Measurements from ENCODE around the gene KCNJ10.

Gene KCNJ10

DNA sequence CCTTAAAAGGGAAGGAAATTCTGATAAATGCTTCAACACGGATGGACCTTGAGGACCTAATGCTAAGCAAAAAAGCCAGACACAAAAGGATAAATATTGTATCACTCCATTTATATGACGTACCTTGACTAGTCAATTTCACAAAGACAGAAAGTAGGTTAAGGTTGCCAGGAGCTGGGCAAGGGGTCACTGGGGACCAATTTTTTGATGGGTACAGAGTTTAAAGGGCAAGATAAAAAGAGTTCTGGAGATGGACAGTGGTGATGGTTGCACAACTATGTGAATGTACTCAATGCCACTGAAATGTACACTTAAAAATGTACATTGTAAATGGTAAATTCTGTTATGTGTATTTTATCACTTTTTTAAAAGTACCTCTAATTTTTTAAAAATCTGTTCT is 83.9 kb downstream of the KCNJ10 start:
- Histone ChIP-seq H3K79me2 (ENCODE audit: low read length) (no peaks in the 10 kb centered on the region), H3K4me1 (ENCODE audit: low read length) (peaks cover 1% of the 10 kb centered on the region), H3K27me3 (ENCODE audit: low read depth, low read length) (peaks cover 29% of the 10 kb centered on the region), H3K4me2 (ENCODE audit: low read length) (no peak overlapping the region), H3K4me3 (ENCODE audit: low read length) (no peak overlapping the region), H3K9me3 (ENCODE audit: insufficient read depth, low read length) (no peaks in the 10 kb centered on the region), H3K9ac (ENCODE audit: low read length) (no peak overlapping the region), H4K20me1 (ENCODE audit: insufficient read depth, low read length) (no peaks in the 10 kb centered on the region), H2AFZ (ENCODE audit: low read depth, low read length) (no peak overlapping the region), H3K36me3 (replicated peaks; ENCODE audit: low read depth, low read length) (no peaks in the 10 kb centered on the region), H3K27ac (ENCODE audit: low read length) (no peak overlapping the region)
- TF ChIP-seq, protein P1, sequence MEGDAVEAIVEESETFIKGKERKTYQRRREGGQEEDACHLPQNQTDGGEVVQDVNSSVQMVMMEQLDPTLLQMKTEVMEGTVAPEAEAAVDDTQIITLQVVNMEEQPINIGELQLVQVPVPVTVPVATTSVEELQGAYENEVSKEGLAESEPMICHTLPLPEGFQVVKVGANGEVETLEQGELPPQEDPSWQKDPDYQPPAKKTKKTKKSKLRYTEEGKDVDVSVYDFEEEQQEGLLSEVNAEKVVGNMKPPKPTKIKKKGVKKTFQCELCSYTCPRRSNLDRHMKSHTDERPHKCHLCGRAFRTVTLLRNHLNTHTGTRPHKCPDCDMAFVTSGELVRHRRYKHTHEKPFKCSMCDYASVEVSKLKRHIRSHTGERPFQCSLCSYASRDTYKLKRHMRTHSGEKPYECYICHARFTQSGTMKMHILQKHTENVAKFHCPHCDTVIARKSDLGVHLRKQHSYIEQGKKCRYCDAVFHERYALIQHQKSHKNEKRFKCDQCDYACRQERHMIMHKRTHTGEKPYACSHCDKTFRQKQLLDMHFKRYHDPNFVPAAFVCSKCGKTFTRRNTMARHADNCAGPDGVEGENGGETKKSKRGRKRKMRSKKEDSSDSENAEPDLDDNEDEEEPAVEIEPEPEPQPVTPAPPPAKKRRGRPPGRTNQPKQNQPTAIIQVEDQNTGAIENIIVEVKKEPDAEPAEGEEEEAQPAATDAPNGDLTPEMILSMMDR (IDR thresholded peaks at IDR 0.05; ENCODE audit: low read depth, low read length), result no peak
- no peak for TF ChIP-seq EZH2phosphoT487 (IDR thresholded peaks at IDR 0.05; ENCODE audit: low read depth)

- Histone ChIP-seq H3K4me2 (ENCODE audit: low read length) (no peak overlapping the region), H3K4me3 (ENCODE audit: low read length) (no peak overlapping the region), H3K4me1 (ENCODE audit: low read length) (no peaks in the 10 kb centered on the region), H3K9me3 (ENCODE audit: insufficient read depth, low read length) (no peaks in the 10 kb centered on the region), H4K20me1 (ENCODE audit: insufficient read depth, low read length) (no peaks in the 10 kb centered on the region), H3K27me3 (ENCODE audit: low read depth, low read length) (peaks cover 33% of the 10 kb centered on the region), H3K9ac (ENCODE audit: low read length) (no peak overlapping the region), H3K79me2 (ENCODE audit: low read length) (no peaks in the 10 kb centered on the region), H2AFZ (ENCODE audit: low read depth, low read length) (no peak overlapping the region), H3K36me3 (replicated peaks; ENCODE audit: low read depth, low read length) (no peaks in the 10 kb centered on the region), H3K27ac (ENCODE audit: low read length) (no peak overlapping the region)
- TF ChIP-seq EZH2phosphoT487 (IDR thresholded peaks at IDR 0.05; ENCODE audit: low read depth), result no peak
- TF ChIP-seq, protein P1 (IDR thresholded peaks at IDR 0.05; ENCODE audit: low read depth, low read length), result no peak
Observed at GRCh38 chr1:159985473-159985872, 84.5 kb downstream of the KCNJ10 start.

DNA sequence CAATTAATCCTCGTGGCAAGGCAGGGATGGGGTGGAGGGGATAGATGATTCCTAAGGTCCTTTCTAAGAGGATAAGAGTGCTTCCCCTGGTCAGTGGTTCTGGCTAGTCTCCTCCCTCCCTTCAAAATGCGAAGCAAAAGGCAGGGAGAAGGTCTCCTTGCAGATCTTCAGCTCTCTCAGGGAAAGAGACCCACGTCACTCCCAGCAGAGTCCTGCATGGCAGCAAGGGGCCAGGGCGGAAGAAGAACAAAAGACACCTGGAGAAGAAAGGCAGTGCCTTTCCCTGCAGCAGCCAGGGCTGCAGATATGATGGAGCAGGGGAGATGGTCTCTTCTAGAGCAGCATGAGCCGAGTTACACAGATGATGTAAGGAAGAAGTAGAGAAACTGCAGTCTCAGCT is 86.3 kb downstream of the KCNJ10 start:
- Histone ChIP-seq H3K27ac (ENCODE audit: low read length) (no peak overlapping the region), H3K4me3 (ENCODE audit: low read length) (no peak overlapping the region), H3K4me1 (ENCODE audit: low read length) (no peaks in the 10 kb centered on the region), H3K27me3 (ENCODE audit: low read depth, low read length) (peaks cover 46% of the 10 kb centered on the region), H3K4me2 (ENCODE audit: low read length) (no peak overlapping the region), H2AFZ (ENCODE audit: low read depth, low read length) (no peak overlapping the region), H3K36me3 (replicated peaks; ENCODE audit: low read depth, low read length) (no peaks in the 10 kb centered on the region), H3K9ac (ENCODE audit: low read length) (no peak overlapping the region), H3K9me3 (ENCODE audit: insufficient read depth, low read length) (no peaks in the 10 kb centered on the region), H4K20me1 (ENCODE audit: insufficient read depth, low read length) (no peaks in the 10 kb centered on the region), H3K79me2 (ENCODE audit: low read length) (no peaks in the 10 kb centered on the region)
- TF ChIP-seq EZH2phosphoT487 (IDR thresholded peaks at IDR 0.05; ENCODE audit: low read depth), result no peak

- Histone ChIP-seq H4K20me1 (ENCODE audit: insufficient read depth, low read length) (no peaks in the 10 kb centered on the region), H3K4me3 (ENCODE audit: low read length) (no peak overlapping the region), H3K79me2 (ENCODE audit: low read length) (no peaks in the 10 kb centered on the region), H3K9ac (ENCODE audit: low read length) (no peak overlapping the region), H3K4me2 (ENCODE audit: low read length) (no peak overlapping the region), H3K4me1 (ENCODE audit: low read length) (no peaks in the 10 kb centered on the region), H3K27ac (ENCODE audit: low read length) (no peak overlapping the region), H2AFZ (ENCODE audit: low read depth, low read length) (no peak overlapping the region), H3K36me3 (replicated peaks; ENCODE audit: low read depth, low read length) (no peaks in the 10 kb centered on the region), H3K9me3 (ENCODE audit: insufficient read depth, low read length) (no peaks in the 10 kb centered on the region), H3K27me3 (ENCODE audit: low read depth, low read length) (peaks cover 60% of the 10 kb centered on the region)
- TF ChIP-seq EZH2phosphoT487 (IDR thresholded peaks at IDR 0.05; ENCODE audit: low read depth), result no peak
- TF ChIP-seq, protein P1 (IDR thresholded peaks at IDR 0.05; ENCODE audit: low read depth, low read length), result no peak
Observed at GRCh38 chr1:159982280-159982679, 87.7 kb downstream of the KCNJ10 start.

All from OCI-LY3 (cell line).